Body of pancreas (tissue), 4 donors: ENCODE data around the gene MRPL22.

Source experiments
- CTCF ChIP-seq, 7 experiments: fragments of 450-650 bp in 4 of 7; fragments of 200-600 bp in 3 of 7; sonication (generic) in 3 of 7; IDR thresholded peaks; one replicate each; pipeline ENCODE4 v1.5.1; 2016 to 2019; ENCODE audit warnings: antibody characterized with exemption in 7 of 7
- POLR2A ChIP-seq, 3 donors: fragments of 450-650 bp; IDR thresholded peaks; one replicate each; pipeline ENCODE4 v1.6.1; 2016; ENCODE audit warnings: antibody characterized with exemption in 3 of 3, mild to moderate bottlenecking in 2 of 3

GRCh38 chr5:154895606-154896561 lies 45.0 kb upstream of the MRPL22 start:
- TF ChIP-seq CTCF (IDR thresholded peaks at IDR 0.05) (no peak), POLR2A (IDR thresholded peaks at IDR 0.05) (no peak)
